GM21529 (cell line): ENCODE measurements around the gene TMCC2.
"Not testable (repeated sequence)": the region's sequence is repeated elsewhere in the genome, so short reads cannot be mapped to it uniquely, and the experiment has no call there.

Experiments used
- ATAC-seq: cut with Tn5 transposase; IDR thresholded peaks from one replicate; pipeline ENCODE4 v1.9.1; 2021; ENCODE audit not compliant: unreplicated experiment

Gene TMCC2

GRCh38 chr1:205211839-205212536, 15.8 kb upstream of the TMCC2 start:
- peak; percentile 28 for ATAC-seq

DNA sequence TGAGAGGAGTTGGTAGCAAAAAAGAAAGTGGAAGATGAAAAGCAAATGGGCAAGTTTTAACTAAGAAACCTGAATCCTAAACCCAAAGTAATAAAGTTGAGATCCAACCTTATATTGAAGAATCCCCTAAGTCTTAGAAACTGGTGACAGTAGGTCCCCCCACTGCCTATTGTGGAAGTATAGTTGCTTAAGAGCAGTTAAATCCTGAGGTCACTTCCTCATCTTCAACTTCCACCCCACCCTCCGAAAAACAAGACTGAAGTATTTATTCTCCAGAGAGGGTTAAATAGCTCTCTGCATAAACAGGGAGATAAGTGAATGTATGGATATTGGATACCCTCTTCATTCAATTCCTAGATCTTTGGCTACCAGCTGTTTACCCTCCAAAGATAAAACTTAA, 13.0 kb upstream of the TMCC2 start:
- ATAC-seq = no peak

- no peak for ATAC-seq
Measured at GRCh38 chr1:205216588-205216987, 11.2 kb upstream of the TMCC2 start.

DNA sequence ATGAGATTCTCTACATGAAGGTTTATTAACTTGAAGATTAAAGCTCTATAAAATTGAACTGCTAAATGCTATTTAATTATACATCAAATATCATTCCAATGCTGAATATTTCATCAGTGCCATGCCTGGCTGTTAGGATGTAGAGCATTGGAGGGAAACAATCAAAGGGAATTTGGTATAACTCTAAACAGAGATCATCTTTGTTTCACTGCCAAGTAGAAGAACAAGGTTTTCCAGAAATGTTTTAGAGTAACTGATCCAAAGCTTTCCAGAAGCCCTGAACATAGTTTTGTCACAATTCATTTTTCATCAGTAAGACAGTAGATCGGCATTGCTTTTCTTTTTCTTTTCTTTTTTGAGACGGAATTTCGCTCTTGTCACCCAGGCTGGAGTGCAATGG, 10.3 kb upstream of the TMCC2 start:
- no peak for ATAC-seq

DNA sequence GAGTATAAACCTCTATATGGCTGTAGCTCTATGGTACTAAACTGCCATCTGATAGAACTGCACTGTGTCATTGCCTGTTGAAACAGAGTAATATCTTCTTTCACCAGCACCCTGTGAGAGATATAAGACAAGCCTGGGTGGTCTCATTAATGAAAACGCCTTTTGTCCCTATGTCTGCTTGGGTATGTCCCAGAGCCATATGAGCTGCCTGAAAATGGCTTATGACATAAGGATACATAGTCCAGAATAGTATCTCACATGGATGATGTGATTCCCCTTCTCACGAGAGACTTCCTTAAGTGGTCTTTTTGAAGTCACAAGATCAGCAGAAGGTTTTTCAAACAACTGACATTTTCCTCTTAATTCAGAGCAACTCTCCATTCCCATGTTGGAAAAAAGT, 7.3 kb upstream of the TMCC2 start:
- no peak for ATAC-seq

- ATAC-seq = no peak
Measured at GRCh38 chr1:205224736-205225135, 3.0 kb upstream of the TMCC2 start.

- no peak for ATAC-seq
Measured at GRCh38 chr1:205225901-205226765, 1.6 kb upstream of the TMCC2 start.

- ATAC-seq = no peak
Measured at GRCh38 chr1:205226868-205227583, 720 bp upstream of the TMCC2 start.

GRCh38 chr1:205228093-205228521, 361 bp downstream of the TMCC2 start:
- peak; percentile 19 for ATAC-seq

- ATAC-seq = peak; percentile 42
Measured at GRCh38 chr1:205229399-205229871, 1.7 kb downstream of the TMCC2 start.

DNA sequence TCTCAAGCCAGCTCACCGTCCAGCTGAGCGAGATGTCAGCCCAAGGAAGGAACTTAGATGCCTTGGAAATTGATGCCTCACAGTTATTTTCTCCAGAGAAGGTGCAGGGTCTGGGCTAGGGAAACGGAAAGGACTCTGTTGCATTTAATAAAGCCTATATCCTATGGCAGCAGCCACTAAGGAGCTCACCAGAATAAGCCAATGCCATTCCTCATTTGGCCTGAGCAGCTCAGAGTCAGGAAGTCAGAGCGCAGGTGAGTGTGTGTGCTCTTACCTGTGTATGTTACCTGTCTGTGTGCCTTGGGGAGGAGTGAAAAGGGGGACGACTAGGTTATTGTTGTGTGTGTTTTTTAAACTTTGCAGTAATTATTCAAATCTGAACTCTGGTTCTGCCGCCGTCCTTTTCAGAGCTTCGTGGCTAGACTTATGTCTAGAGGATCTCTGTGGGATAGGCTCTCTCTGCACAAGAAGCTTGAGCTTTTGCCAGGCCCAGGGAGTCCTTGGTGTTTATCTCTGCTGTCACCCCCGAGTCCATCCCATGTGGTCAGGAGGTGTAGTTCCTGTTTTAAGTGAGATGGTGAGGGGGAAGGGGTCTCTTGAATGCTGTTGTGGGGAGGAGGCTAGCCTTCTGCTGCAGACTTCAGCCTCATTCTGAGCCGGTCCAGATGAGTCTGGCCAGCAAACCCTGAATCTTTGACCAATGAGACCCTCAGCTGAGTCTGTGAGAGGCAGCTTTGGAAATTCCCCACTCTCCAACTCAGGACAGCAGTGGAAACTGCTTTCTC, 2.4 kb downstream of the TMCC2 start:
- no peak for ATAC-seq

DNA sequence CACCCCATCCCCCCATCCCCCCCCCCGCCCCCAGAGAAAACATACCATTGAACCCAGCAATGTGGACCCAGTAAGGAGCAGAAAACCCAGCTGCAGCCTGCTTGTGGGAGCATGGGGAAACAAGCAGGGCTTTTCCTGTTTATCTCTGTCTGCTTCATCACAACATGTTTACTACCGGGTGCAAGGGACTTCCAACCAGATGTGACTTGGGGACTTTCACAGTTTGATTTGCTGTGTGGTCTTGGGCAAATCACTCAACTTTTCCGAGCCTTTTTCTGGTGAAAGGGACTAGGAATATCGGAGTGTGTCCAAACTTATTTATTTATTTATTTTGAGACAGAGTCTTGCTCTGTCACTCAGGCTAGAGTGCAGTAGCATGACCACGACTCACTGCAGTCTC, 3.2 kb downstream of the TMCC2 start:
- no peak for ATAC-seq

DNA sequence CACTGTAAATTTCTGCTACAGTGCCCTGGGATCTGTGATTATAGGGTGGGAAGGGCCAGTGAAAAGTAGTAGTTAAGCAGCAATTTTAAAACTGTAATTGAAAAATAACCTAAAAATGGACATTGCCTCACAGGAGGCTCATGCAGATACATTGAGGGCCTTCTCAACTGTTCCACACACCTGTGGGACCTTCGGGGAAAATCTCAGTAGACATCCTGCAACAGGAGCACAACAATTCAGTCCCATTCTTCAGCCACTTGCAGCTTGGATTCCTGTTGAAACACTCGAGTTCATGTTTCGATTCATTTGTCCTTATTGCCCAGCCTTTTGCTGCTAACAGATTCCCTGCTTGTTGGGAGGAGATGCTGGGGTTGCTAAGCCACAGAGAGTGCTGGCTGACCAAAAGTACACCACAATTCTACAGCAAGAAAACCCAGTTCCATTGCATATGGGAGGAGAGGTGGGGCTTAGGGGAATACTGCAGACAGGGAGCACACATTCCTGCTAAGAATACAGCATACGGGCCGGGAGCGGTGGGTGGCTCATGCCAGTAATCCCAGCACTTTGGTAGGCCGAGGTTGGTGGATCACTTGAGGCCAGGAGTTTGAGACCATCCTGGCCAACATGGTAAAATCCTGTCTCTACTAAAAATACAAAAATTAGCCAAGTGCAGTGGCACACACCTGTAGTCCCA, 4.5 kb downstream of the TMCC2 start:
- ATAC-seq = no peak

DNA sequence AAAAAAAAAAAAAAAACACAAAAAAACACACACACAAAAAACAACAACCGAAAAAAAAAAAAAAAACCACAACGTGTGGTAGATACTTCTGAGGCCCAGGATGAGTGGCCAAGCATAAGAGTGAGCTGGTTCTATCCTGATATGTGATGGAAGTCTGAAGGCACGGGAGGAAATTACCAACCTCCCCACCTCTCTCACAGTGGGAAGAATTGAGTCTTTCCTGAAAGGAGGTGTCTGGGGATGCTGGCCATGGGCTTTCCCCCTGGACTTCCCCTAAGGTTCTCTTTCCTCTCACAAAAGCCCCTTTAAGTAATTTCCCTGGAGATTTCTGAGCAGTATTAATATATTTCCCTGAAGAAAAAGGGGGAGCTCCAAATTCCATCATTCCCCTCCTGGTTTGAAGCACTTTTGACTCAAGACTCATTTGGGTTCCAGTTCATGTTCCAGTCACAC, 5.2 kb downstream of the TMCC2 start:
- no peak for ATAC-seq

DNA sequence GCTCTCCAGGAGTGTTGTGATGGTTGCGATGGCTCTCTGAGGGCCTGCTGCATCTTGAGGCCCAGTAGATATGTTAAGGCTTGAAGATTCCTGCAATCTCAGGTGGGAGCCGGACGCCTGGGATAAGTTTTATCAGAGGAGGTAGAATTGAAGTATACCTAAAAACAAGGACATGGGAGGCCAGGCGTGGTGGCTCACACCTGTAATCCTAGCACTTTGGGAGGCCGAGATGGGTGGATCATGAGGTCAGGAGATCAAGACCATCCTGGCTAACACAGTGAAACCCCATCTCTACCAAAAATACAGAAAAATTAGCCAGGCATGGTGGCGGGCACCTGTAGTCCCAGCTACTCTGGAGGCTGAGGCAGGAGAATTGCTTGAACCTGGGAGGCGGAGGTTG, 6.2 kb downstream of the TMCC2 start:
- not testable (repeated sequence) for ATAC-seq

DNA sequence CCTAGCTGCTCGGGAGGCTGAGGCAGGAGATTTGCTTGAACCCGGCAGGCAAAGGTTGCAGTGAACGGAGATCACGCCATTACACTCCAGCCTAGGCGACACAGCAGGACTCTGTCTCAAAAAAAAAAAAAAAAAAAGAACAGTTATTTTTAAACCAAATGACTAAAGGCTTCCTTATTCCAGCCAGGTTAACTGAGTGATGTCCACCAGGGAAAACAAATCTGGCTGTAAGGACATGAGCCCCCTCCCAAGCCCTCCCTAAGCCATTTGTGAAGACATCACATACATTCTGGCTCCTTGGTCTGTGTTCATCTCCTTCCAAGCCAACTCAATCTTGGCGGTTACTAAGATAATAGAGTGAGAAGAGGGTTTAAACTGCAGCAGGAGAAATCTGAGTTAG, 8.2 kb downstream of the TMCC2 start:
- no peak for ATAC-seq

DNA sequence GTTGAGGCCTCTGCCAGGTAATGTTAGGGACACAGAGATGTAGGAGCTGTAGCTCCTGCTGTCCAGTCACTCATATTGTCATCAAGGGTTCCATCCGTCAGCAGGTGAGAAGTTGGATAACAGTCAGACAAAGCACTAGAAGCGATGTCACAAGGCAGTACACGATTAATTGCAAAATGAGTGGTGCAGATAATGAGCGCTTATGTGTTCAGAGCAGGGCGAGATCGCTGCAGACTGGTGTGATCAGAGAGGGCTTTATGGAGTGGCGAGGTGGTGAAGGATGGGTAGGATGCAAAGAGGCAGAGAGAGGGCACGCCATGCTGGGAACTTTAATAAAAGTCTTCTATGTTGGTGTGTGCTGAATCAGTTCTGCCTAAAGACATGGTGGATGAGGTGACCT, 8.8 kb downstream of the TMCC2 start:
- no peak for ATAC-seq

DNA sequence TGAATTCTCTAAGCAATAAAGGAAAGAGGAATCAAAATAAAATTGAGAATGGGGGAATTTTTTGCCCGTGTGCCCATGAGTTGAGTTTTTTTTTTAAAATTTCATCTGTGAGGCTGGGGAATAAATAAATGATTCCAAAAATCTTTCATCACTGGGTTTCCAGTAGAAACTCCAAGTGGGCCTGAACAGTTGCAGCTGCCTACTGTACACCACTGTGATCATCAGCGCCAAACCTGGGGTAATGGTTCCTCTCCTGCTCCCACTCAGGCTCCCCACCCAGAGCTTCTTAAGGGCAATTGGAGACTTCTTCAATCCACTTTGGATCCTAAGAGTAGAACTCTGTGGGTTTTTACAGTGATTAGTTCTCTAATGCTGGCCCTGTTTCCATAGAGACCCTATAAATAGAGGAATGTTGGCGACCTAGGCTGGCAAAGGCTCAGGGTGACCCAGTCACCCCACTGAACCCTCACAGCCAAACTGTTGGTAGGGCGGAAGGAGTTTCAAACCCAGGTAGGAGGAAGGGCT, 9.3 kb downstream of the TMCC2 start:
- no peak for ATAC-seq

DNA sequence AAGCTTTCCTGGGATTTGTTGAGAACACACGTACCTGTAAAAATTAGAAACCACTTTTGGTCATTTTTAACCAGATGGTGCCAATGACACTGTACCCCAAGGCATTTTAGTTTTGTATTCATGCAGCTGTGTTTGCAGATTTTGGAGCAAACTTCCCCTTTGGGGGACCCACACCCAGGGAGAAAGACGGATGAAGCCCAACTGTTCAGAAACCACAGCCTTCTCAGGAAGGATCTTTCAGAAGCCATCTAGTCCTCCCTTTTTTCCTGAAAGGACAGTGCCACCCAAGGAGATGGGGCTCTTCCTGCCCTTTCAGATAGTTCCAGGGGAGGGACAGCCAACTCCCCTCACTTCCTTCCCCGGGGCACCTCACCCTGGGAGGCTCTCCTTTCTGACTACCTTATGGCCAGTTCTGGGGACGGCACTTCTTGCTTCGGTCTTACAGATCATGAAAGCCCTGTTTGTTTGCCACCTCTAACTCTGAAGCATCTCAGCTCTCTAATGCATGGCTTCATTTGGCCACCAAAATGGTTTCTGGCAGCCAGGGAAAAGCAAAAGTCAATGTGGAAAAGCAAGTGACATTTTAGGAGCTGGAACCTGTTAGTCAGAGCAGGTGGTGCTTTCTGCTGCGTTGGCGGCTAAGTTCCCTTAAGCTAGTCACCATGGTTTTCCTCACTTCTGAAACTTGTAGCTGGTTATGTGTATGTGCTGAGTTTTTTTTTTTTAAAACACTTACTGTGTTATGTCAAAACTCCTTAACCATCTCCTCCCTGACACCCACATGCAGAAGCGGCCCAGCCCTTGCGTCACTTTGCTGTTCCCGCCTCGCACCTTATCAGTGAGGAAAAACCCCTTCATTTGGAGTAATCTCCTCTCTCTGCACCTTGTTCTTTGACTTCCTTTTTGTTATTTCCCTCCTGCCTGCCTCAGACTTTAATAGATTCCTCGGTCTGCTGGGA, 10.1 kb downstream of the TMCC2 start:
- peak; percentile 61 for ATAC-seq
